ENCODE results near the gene CDH23. TPM values are rescaled to one million over a fixed set of nuclear protein-coding genes. Genes with fewer than 3 reads are reported as not detected.

The CDH23 gene
- total RNA-seq, 4 donors from 2014 or later, result 0.72 to 4.1 (median 2.2) TPM

GRCh38 chr10:71618598-71618997 is 221.9 kb downstream of the CDH23 start:
- peaks cover 27% of the 10 kb centered on the region for H3K4me1 ChIP-seq
- 80% methylated on average over 8 of the region's 8 CpGs for WGBS

GRCh38 chr10:71620642-71621041 is 223.9 kb downstream of the CDH23 start:
- no peak overlapping the region for H3K4me3 ChIP-seq
- DNase-seq (ENCODE audit: low spot score in 2 of 2), result no peak
- 68% methylated on average over 7 of the region's 7 CpGs for WGBS
- no peaks in the 10 kb centered on the region for H3K9me3 ChIP-seq
- no peaks in the 10 kb centered on the region for H3K36me3 ChIP-seq
- no peaks in the 10 kb centered on the region for H3K27me3 ChIP-seq
- peaks cover 21% of the 10 kb centered on the region for H3K4me1 ChIP-seq
- TF ChIP-seq POLR2A (IDR thresholded peaks at IDR 0.05) (no peak), CTCF (IDR thresholded peaks at IDR 0.05) (no peak), EP300 (IDR thresholded peaks at IDR 0.05) (no peak), POLR2AphosphoS5 (IDR thresholded peaks at IDR 0.05) (no peak)
- no peak overlapping the region for H3K27ac ChIP-seq

More at GRCh38 chr10:71618598-71618997, 221.9 kb downstream of the CDH23 start:
- H3K9me3 ChIP-seq, result no peaks in the 10 kb centered on the region
- no peak overlapping the region for H3K4me3 ChIP-seq
- TF ChIP-seq POLR2AphosphoS5 (IDR thresholded peaks at IDR 0.05), result no peak
- TF ChIP-seq CTCF (IDR thresholded peaks at IDR 0.05), result no peak
- TF ChIP-seq POLR2A (IDR thresholded peaks at IDR 0.05), result no peak
- no peak for TF ChIP-seq EP300 (IDR thresholded peaks at IDR 0.05)
- H3K36me3 ChIP-seq, result no peaks in the 10 kb centered on the region
- no peaks in the 10 kb centered on the region for H3K27me3 ChIP-seq
- H3K27ac ChIP-seq, result no peak overlapping the region
- DNase-seq (ENCODE audit: low spot score in 2 of 2), result no peak

DNA sequence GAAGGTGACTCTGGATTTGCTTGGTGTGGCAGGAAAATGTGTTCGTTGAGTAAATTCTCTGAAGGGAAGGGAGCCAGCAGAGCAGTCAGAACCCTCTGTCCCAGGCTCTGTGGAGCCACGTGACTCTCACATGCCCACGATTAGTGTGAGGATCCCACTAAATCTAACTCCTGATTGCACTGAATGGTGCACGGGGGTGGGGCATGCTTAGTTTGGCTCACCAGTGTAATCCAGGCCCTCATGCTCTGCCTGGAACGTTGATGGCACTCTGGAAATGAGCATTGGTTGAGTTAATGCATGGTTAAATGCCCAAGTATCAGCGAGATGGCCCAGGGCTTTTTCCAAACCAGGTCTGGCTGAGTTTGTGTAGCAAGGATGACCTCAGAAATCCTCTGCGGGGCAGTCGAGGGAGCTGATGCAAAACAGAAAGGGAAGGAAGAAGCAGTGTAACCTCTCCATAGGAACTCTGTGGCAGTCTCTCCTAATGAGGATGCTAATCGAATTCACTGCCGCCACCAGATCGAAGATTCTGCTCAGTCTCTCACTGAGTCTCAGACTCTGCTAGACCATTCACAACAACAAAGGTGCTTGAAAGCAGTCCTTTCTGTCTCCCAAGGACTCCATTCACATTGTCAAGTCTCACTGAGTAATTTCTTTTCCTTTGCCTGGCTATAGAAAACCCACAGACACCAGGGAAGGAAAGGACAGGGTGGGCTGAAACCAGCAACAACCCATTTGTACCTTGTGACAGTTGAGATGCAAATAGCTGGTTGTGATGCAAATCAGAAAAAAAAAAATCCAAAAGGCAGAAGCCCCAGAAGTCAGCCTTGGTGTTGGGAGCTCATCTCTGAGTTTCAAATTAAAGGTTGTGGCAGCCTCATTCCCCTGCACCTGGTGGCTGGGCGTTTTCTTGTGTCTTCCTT is 224.8 kb downstream of the CDH23 start:
- no peak overlapping the region for H3K4me3 ChIP-seq
- peak in 1 of 2 donors; percentile 78 for DNase-seq (ENCODE audit: low spot score in 2 of 2)
- peaks cover 21% of the 10 kb centered on the region for H3K4me1 ChIP-seq
- no peaks in the 10 kb centered on the region for H3K9me3 ChIP-seq
- peak overlapping the region; percentile 14 for H3K27ac ChIP-seq
- 56% methylated on average over 12 of the region's 12 CpGs for WGBS
- no peak for TF ChIP-seq EP300 (IDR thresholded peaks at IDR 0.05)
- no peaks in the 10 kb centered on the region for H3K27me3 ChIP-seq
- H3K36me3 ChIP-seq, result no peaks in the 10 kb centered on the region

- H3K4me3 ChIP-seq, result no peak overlapping the region
- H3K27me3 ChIP-seq, result no peaks in the 10 kb centered on the region
- peak overlapping the region; percentile 14 for H3K27ac ChIP-seq
- H3K9me3 ChIP-seq, result no peaks in the 10 kb centered on the region
- WGBS, result 68% methylated on average over 10 of the region's 10 CpGs
- no peak for DNase-seq (ENCODE audit: low spot score in 2 of 2)
- H3K4me1 ChIP-seq, result peaks cover 21% of the 10 kb centered on the region
- no peaks in the 10 kb centered on the region for H3K36me3 ChIP-seq
- TF ChIP-seq CTCF (IDR thresholded peaks at IDR 0.05), result no peak
- TF ChIP-seq POLR2AphosphoS5 (IDR thresholded peaks at IDR 0.05), result no peak
- no peak for TF ChIP-seq EP300 (IDR thresholded peaks at IDR 0.05)
- TF ChIP-seq POLR2A (IDR thresholded peaks at IDR 0.05), result no peak
These were observed 225.4 kb downstream of the CDH23 start for GRCh38 chr10:71622154-71622526.

DNA sequence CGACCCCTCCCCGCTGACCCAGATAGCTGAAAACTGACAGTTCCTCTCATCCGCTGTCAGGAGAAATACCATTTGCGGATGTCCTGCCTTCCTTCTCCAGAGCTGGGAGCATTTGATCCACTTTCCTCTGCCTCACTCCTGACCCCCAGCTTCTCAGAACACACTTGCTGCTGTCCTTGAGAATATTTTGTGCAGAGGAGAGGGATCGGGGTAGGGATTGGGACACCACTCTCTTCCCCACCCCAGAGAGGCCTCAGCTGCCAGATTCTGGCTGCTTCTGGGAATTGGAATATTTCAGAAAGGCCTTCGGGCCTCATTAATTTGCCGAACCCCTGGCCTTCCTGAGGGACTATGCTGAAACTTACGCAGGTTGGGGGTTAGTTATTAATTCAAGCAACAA is 225.9 kb downstream of the CDH23 start:
- no peaks in the 10 kb centered on the region for H3K36me3 ChIP-seq

More for the DNA sequence above, 225.9 kb downstream of the CDH23 start:
- 73% methylated on average over 8 of the region's 8 CpGs for WGBS
- H3K4me3 ChIP-seq, result no peak overlapping the region
- TF ChIP-seq POLR2AphosphoS5 (IDR thresholded peaks at IDR 0.05) (no peak), POLR2A (IDR thresholded peaks at IDR 0.05) (no peak), CTCF (IDR thresholded peaks at IDR 0.05) (no peak), EP300 (IDR thresholded peaks at IDR 0.05) (no peak)
- H3K9me3 ChIP-seq, result no peaks in the 10 kb centered on the region
- peaks cover 21% of the 10 kb centered on the region for H3K4me1 ChIP-seq
- H3K27ac ChIP-seq, result no peak overlapping the region
- no peaks in the 10 kb centered on the region for H3K27me3 ChIP-seq
- DNase-seq (ENCODE audit: low spot score in 2 of 2), result no peak

Measured in suprapubic skin (tissue), 4 donors.